HUES48 (cell line): ENCODE measurements around the gene ZNF48.

Experiments used
- H3K27ac ChIP-seq: one replicate; pipeline ENCODE4 v1.7.0; 2013; ENCODE audit warnings: low read depth, low read length, inconsistent platforms
- H3K27me3 ChIP-seq: 2 replicates; pipeline ENCODE4 v1.6.1; 2013; ENCODE audit warnings: mild to moderate bottlenecking, low read length; ENCODE audit not compliant: control insufficient read depth, insufficient read depth
- H3K36me3 ChIP-seq: 2 replicates; pipeline ENCODE4 v1.6.1; 2013; ENCODE audit warnings: low read length; ENCODE audit not compliant: control insufficient read depth, insufficient read depth
- H3K4me1 ChIP-seq: 2 replicates; pipeline ENCODE4 v1.6.1; 2013; ENCODE audit warnings: mild to moderate bottlenecking, low read length; ENCODE audit not compliant: control insufficient read depth, insufficient read depth
- H3K4me3 ChIP-seq: 2 replicates; pipeline ENCODE4 v1.5.1; 2013; ENCODE audit warnings: mild to moderate bottlenecking, low read depth, low read length
- H3K9ac ChIP-seq: 2 replicates; pipeline ENCODE4 v1.6.1; 2013; ENCODE audit warnings: mild to moderate bottlenecking, low read depth, low read length, moderate library complexity
- H3K9me3 ChIP-seq: 2 replicates; pipeline ENCODE4 v1.6.1; 2013; ENCODE audit warnings: low read length; ENCODE audit not compliant: control insufficient read depth, insufficient read depth

The ZNF48 gene

GRCh38 chr16:30434852-30435251 is 39.6 kb downstream of the ZNF48 start:
- no peak overlapping the region for H3K9ac ChIP-seq
- no peaks in the 10 kb centered on the region for H3K36me3 ChIP-seq
- H3K9me3 ChIP-seq: no peaks in the 10 kb centered on the region
- no peaks in the 10 kb centered on the region for H3K27me3 ChIP-seq
- H3K4me3 ChIP-seq: no peak overlapping the region
- 0 out of 2 replicates have a peak, but pooled peaks cover 3% of the 10 kb centered on the region for H3K4me1 ChIP-seq
- no peak overlapping the region for H3K27ac ChIP-seq

GRCh38 chr16:30437511-30438046 is 42.4 kb downstream of the ZNF48 start:
- Histone ChIP-seq H3K4me1 (no peaks in the 10 kb centered on the region), H3K27me3 (no peaks in the 10 kb centered on the region), H3K36me3 (no peaks in the 10 kb centered on the region), H3K27ac (no peak overlapping the region), H3K9me3 (no peaks in the 10 kb centered on the region), H3K4me3 (no peak overlapping the region), H3K9ac (no peak overlapping the region)

GRCh38 chr16:30438835-30439234 is 43.6 kb downstream of the ZNF48 start:
- no peaks in the 10 kb centered on the region for H3K27me3 ChIP-seq
- H3K9ac ChIP-seq: no peak overlapping the region
- no peak overlapping the region for H3K27ac ChIP-seq
- no peaks in the 10 kb centered on the region for H3K4me1 ChIP-seq
- H3K9me3 ChIP-seq: no peaks in the 10 kb centered on the region
- no peak overlapping the region for H3K4me3 ChIP-seq
- peaks cover under 1% of the 10 kb centered on the region; the same call in 1 of the 2 replicates for H3K36me3 ChIP-seq

- Histone ChIP-seq H3K4me3 (no peak overlapping the region), H3K4me1 (peaks cover 4% of the 10 kb centered on the region), H3K9ac (no peak overlapping the region), H3K36me3 (peaks cover 6% of the 10 kb centered on the region; the same call in 1 of the 2 replicates), H3K9me3 (no peaks in the 10 kb centered on the region), H3K27me3 (no peaks in the 10 kb centered on the region), H3K27ac (no peak overlapping the region)
These were observed 44.6 kb downstream of the ZNF48 start for GRCh38 chr16:30439720-30440348.

- Histone ChIP-seq H3K9ac (no peak overlapping the region), H3K4me3 (no peak overlapping the region), H3K4me1 (peaks cover 6% of the 10 kb centered on the region), H3K36me3 (peaks cover 6% of the 10 kb centered on the region; the same call in 1 of the 2 replicates), H3K27me3 (no peaks in the 10 kb centered on the region), H3K27ac (no peak overlapping the region), H3K9me3 (no peaks in the 10 kb centered on the region)
These were observed 48.4 kb downstream of the ZNF48 start for GRCh38 chr16:30443631-30444030.

GRCh38 chr16:30444231-30445148 is 49.3 kb downstream of the ZNF48 start:
- peak overlapping the region; percentile 81 for H3K4me3 ChIP-seq

GRCh38 chr16:30445149-30445407 is 49.9 kb downstream of the ZNF48 start:
- Histone ChIP-seq H3K9ac (peak overlapping the region; percentile 77; the same call in 1 of the 2 replicates), H3K9me3 (no peaks in the 10 kb centered on the region), H3K4me3 (peak overlapping the region; percentile 81), H3K36me3 (peaks cover 6% of the 10 kb centered on the region; the same call in 1 of the 2 replicates), H3K27me3 (no peaks in the 10 kb centered on the region), H3K4me1 (peaks cover 6% of the 10 kb centered on the region), H3K27ac (peak overlapping the region; percentile 83)

More at GRCh38 chr16:30444231-30445148, 49.3 kb downstream of the ZNF48 start:
- H3K4me1 ChIP-seq: peaks cover 6% of the 10 kb centered on the region
- H3K9me3 ChIP-seq: no peaks in the 10 kb centered on the region
- H3K9ac ChIP-seq: peak overlapping the region; percentile 77; the same call in 1 of the 2 replicates
- peaks cover 6% of the 10 kb centered on the region; the same call in 1 of the 2 replicates for H3K36me3 ChIP-seq
- H3K27ac ChIP-seq: peak overlapping the region; percentile 83
- H3K27me3 ChIP-seq: no peaks in the 10 kb centered on the region

- no peaks in the 10 kb centered on the region for H3K9me3 ChIP-seq
- peak within 1 kb of the TSS; percentile 77 for H3K9ac ChIP-seq
- H3K4me1 ChIP-seq: peaks cover 6% of the 10 kb centered on the region
- H3K36me3 ChIP-seq: peaks cover 6% of the 10 kb centered on the region; the same call in 1 of the 2 replicates
- no peaks in the 10 kb centered on the region for H3K27me3 ChIP-seq
- H3K4me3 ChIP-seq: peak within 1 kb of the TSS; percentile 81
- H3K27ac ChIP-seq: peak within 1 kb of the TSS; percentile 83
These were observed 50.4 kb downstream of the ZNF48 start, which contains the start of gene SEPHS2 for GRCh38 chr16:30445408-30446202. Gene SEPHS2, minus strand, starts transcription at chr16:30445874. Its CDS starts 147 bp downstream, at chr16:30445727.

GRCh38 chr16:30446203-30446595 is 51.0 kb downstream of the ZNF48 start:
- H3K9me3 ChIP-seq: no peaks in the 10 kb centered on the region
- no peak overlapping the region for H3K9ac ChIP-seq
- peaks cover 6% of the 10 kb centered on the region for H3K4me1 ChIP-seq
- peaks cover 6% of the 10 kb centered on the region; the same call in 1 of the 2 replicates for H3K36me3 ChIP-seq
- H3K4me3 ChIP-seq: peak overlapping the region; percentile 81
- no peaks in the 10 kb centered on the region for H3K27me3 ChIP-seq
- peak overlapping the region; percentile 3 for H3K27ac ChIP-seq

- Histone ChIP-seq H3K4me3 (no peak overlapping the region), H3K27ac (no peak overlapping the region)
These were observed 52.4 kb downstream of the ZNF48 start for GRCh38 chr16:30447512-30448226.

More at GRCh38 chr16:30447512-30448226, 52.4 kb downstream of the ZNF48 start:
- no peaks in the 10 kb centered on the region for H3K27me3 ChIP-seq
- H3K4me1 ChIP-seq: peaks cover 6% of the 10 kb centered on the region
- no peak overlapping the region for H3K9ac ChIP-seq
- H3K36me3 ChIP-seq: peaks cover 6% of the 10 kb centered on the region; the same call in 1 of the 2 replicates
- no peaks in the 10 kb centered on the region for H3K9me3 ChIP-seq
